Femur (tissue), 1 donor: ENCODE data around the gene C1orf35.

Experiments used
- DNase-seq: peaks from one replicate; pipeline ENCODE4 v3.0.0-alpha.2; 2017

Gene C1orf35

DNA sequence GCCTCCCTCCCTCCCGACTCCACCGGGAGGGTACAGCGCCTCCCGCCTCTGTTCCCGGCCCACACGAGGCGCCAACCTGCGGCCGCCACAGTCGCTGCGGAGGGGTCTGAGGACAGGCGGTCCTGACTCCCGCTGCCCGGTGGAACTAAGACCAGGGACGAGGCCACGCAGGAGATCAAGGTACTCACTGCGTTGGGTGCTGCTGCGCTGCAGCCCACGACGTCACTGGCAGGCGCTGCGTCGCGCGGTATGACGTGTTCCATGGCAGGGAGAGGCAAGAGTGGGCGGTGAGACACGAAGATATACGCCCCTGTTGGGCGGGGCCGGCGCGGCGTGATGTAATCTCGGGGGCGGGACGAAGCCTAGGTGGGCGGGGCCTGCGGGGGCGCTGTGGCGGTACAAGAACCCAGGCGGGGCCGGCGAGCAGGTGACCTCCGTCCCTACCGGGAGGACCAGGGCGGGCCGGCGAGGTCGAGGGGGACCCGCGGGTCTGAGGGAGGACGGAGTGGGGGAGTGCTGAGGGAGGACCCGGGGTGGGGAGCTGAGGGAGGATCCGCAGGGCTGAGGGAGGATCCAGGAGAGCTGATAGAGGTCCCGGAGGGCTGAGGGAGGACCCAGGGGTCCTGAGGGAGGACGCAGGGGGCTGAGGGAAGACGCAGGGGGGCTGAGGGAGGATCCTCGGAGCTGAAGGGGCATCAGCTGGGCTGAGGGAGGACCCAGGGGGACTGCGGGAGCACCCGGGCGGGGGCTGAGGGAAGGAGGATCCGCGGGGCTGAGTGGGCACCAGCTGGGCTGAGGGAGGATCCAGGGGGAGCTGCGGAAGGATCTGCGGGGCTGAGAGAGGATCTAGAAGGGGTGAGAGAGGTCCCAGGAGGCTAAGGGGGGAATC, 6.2 kb upstream of the C1orf35 start, which contains the start of gene MRPL55:
TSS of gene MRPL55 (minus strand) at position 227 of the 889 bp plus-strand sequence. CDS start 1,039 bp downstream, outside the sequence.
- DNase-seq = peak; percentile 99

DNA sequence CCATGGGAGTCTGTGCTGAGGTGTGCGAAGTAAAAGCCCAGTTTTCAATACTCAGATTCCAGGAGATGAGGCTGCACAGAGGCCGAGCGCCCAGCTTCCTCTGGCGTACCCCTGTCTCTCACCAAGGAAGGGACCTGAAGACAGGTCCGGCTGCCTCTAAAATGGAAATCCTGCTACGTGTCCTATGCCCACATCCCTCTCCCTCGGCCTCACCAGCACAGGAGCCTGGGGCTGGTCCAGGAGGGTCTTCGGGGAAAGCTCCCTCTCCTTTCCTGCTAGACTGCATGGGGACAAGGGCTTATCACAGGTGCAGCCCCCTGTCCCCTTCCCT, 5.6 kb upstream of the C1orf35 start:
- no peak for DNase-seq

DNA sequence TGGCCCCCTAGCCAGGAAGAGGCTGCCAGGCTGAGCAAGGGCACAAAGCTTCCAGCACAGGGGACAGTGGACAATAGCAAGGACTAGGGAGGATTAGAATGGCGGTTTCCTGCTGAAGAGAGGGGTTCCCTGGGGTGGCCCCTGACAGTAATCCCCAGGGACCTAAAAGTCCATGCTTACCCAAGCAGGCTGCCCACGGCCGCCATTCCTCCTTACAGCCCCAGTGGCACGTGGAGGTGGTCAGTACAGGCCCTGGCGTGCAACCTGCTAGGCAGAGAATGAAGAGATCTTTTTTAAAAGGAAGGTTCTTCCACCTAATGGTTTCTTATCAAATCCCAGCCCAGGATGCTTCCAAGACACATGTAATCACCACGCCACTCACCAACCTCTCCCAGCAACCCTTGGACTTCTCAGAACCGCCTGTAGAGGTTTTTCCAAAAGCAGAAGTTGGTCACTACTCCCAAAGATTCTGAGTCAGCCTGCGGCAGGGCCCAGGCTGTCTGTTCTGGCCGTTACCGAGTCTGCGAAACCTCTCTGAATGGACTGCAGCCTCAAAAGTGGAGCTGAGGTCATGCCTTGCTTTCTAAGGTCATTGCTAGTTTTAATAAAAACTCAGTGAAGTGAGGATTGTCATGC, 5.0 kb upstream of the C1orf35 start:
- DNase-seq = no peak

DNA sequence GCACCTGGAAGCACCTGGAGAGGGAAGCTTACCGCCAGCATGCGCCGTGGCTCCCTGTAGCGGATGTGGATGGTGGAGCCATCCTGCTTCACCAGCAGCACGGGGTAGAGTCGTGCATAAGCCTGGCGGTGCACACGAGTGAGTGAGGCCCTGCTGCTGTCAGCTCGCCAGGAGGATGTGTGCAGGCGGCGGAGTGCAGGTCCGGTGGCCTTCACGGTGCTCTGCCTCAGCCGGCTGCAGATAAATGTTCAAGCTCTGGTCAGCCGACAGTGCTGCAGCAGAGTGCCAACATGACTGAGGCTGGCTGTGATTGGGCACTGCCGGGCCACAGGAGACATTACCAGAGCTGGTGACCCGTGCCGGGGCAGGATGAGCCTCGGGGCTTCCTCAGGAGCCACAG, 4.5 kb upstream of the C1orf35 start:
- DNase-seq = no peak

DNA sequence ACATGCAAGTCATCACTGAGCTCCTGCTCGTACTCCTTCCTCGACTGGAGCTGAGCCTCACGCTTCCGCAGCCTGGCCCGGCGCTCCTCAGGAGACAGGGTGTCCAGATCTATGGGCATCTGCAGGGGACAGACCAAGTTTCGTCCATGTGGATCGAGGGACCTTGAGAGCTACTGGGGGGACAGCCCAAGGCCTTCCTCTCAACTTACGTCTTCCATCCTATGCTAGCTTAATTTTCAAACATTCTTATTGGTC, 3.6 kb upstream of the C1orf35 start:
- no peak for DNase-seq

DNA sequence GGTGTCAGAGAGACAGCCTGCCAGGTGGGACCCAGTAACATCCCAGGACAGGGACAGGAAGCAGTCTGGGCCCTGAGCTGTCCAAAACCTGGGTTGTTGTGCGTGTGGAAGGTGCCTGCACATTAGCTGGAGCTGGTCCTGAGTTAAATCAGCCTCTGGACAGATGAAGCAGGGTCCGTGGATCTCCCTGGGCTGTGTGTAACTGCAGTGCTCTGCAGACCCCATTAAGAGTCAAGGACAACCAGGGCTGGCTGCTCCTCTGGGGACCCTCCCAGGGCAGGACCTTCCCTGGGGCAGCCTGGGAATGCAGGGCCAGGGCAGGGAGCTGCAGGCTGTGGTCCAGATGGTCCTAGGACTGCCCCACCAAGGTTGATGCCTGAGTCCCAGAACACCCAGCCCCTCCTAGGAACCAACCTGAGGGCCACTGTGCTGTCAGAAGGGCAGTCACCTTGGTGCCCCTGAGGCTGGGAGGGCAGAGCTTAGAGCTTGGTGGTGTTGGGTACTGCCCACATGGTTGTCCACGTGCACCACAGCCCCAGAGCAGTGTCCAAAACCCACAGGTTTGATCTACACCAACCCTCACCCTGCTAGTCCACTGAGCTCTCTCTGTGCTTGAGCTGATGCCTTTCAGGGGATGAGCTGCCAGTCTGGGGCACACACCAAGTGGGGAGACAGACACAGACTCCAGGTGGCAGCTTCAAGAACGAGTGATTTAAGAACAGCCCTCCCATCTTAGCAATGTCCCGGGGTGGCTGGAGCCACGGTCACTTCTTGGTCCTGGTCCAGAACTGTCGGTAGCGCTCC, 3.1 kb upstream of the C1orf35 start:
- no peak for DNase-seq

DNA sequence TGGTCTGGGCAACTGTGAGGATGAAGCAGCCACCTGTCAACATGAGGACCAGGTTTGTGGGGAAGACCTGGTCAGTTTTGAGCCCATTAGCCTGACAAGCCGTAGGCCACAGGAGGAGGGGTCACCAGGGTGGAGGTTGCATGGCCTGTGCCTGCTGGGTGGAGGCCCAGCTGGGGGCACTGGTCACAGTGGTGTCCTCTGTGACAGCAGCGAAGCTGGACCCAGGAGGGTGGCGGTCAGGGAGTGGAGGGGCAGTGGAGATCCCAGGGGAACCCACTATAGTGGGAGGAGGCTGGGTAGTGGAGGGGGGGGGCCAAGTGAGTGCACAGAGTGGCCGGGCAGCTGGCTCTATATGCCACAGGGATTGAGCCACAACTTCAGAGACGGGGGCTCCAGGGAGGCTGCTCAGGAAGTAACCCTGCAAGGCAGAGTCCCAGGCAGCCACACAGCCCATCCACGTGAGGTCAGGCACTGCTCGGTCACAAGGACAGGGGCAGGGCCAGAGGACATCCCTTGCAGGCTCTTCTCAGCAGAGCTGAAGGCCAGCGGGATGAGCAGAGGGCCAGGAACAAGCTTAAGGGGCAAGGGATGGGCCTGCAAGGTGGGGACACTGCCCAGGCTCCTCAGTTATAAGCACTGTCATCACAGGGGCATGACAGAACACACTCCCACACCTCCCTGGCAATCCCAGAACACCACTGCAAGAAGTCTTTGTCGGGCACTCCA, 2.3 kb upstream of the C1orf35 start:
- no peak for DNase-seq

DNA sequence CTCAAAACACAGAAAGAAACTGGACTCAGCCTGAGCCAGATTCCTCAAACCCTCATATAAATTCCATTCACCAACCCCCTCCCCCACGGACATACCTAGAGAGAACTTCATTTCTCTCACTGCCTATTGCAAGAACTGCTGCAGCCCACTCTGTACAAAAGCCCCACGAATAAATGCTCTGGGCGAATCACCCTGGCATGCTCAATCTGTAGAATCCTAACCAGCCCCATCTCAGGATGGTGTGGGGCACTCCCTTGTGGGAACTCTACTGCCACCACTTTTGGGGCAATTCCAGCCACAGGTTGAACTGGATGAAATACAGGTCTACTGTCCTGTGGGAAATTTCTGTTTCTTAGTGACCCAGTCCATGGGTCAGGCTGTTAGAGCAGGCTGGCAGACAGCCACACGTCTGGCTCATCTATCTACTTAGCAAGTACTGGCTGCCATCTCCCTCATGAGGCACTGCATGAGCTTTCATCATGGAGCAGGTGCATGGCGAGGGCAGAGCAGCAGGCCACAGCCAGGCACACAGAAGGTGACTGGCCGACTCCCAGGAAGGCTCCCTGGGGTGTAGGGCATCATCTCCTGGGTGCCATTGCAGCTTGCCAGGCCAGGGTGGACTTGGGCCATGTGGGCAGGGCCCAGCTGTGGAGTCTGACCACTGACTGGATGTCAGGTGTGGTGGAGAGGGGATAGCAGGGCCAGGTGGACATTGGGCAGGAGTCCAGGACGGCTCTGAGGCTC, 1.6 kb upstream of the C1orf35 start:
- peak; percentile 30 for DNase-seq

DNA sequence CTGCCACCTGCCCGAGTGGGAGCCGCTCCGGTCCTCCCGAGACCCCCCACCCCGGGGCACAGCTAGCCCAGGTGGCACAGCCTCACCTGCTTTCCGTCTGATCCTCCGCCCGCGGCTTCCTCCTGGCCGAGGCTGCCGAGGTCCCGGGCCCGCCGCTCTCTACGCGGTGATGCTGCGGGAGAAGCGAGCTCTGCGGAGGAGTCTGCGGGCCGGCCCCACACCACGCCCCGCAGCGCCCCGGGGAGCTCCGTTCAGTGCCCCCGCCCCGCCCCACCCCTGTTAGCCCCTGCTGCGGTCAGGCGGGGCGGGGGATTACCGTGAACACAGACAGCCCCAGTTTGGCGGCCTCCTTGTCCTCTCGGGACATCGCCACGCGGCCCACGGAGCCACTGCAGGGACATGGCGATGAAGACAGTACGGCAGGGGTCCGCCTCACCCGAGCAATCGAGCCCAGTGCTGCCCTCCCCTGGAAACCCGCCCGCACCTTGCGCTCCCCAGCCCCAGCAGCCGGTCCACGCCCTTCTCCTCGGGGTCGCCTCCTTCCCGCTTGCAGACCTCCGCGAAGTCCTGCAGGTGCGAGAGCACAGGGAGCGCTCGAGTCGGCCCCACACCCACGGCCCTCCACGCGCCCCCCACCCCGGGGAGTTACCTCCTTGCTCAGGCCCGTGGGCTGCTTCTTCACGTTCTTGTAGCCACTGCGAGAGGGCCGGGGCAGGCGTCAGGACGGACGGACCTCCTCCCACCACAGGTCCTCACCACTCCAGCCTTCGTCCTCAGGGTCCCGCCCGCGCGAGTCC, 933 bp downstream of the C1orf35 start:
- DNase-seq = peak; percentile 61

DNA sequence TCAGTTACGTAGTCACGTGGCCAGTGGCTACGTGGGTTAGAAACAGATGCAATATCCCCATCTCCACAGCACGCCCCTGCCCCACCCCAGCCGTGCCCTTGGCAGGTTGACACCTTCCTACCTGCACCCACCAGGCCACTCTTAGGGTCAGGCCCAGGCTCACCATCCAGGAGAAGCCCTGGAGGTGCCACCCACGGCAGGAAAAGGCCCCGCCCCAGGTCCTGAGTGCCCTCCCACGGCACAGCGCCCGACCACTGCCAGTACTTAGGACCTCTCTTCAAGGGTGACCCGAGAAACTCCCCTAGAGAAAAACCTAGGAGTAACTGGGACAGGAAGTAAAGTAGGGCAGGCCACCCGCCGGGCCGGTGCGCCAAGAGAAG, 1.5 kb downstream of the C1orf35 start:
- peak; percentile 24 for DNase-seq

DNA sequence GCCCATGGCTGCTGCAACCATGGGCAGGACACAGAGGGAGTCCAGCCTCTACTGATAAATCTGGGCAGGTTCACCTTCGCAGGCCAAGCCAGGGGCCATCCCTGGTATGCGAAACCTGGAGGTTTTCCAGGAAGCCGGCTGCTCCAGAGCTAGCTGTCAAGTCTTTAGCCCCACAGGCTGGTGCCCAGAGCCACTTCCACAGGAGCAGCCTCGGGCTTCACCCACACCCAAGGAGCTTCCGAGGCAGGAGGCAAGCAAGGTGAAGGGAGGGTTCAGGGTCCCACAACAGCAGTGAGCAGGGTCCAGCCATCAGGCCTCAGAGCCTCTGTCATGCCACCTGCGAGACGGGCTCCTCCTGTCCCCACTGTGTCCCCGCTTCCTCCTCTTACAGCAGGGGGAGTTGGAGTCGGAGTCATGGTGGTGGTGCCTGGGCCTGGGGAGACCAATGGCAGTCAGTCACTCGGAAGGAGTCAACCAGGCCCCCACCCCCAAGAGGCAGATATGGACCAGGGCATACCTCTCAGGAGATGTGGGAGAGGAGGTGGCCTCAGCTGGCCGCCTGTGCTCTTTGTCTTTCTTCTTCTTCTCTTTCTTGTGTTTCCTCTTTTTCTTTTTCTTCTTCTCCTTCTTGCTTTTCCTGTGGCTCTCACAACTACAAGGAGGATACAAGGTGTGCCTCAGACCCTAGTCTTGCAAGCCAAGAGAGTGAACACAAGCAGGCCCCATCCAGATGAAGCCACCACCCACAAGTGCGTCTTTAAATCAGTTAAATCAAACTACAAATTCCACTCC, 2.1 kb downstream of the C1orf35 start:
- DNase-seq = no peak

DNA sequence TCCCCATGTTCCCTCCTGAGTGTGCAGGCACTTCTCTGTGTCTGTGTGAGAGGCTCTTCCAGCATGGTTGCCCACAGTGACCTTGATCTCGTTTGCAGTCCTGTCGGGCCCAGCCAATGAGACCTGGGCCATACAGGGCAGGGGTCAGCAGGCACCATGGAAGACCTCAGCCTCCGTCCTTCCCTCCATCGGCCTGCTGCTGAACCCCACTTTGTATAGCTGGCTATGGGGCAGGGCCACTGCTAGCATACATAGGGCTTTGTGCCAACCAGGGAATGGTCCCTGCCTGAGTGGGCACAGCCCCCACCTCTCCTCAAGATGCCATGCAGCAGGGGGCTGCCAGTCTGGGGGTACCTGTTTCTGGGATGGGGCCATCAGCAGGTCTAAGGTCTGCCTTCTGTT, 3.8 kb downstream of the C1orf35 start:
- no peak for DNase-seq

DNA sequence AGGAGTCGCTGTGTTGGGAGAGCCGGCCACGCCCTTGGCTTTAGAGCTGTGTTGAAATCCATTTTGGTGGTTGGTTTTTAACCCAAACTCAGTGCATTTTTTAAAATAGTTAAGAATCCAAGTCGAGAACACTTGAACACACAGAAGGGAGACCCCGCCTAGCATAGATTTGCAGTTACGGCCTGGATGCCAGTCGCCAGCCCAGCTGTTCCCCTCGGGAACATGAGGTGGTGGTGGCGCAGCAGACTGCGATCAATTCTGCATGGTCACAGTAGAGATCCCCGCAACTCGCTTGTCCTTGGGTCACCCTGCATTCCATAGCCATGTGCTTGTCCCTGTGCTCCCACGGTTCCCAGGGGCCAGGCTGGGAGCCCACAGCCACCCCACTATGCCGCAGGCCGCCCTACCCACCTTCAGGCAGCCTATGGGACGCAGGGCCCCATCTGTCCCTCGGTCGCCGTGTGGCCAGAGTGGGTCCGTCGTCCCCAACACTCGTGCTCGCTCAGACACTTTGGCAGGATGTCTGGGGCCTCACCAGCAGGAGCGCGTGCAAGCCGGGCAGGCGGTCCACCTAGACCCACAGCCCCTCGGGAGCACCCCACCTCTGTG, 4.7 kb downstream of the C1orf35 start:
- no peak for DNase-seq

DNA sequence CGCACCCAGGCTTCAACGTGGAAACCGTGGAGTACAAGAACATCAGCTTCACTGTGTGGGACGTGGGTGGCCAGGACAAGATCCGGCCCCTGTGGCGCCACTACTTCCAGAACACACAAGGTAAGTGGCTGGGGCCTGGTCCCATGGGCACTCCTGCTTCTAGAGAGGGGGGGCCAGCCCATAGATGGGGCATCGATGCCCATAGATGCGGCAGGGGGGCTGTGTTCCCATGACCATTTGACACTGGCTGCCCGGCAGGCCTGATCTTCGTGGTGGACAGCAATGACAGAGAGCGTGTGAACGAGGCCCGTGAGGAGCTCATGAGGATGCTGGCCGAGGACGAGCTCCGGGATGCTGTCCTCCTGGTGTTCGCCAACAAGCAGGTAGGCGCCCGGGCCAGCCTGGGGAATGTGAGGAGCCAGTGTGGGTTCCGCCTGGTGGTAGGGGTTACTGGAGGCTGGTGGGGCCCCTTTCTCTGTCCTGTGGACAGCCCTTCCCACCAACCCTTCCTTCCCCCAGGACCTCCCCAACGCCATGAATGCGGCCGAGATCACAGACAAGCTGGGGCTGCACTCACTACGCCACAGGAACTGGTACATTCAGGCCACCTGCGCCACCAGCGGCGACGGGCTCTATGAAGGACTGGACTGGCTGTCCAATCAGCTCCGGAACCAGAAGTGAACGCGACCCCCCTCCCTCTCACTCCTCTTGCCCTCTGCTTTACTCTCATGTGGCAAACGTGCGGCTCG, 5.6 kb downstream of the C1orf35 start:
- no peak for DNase-seq

DNA sequence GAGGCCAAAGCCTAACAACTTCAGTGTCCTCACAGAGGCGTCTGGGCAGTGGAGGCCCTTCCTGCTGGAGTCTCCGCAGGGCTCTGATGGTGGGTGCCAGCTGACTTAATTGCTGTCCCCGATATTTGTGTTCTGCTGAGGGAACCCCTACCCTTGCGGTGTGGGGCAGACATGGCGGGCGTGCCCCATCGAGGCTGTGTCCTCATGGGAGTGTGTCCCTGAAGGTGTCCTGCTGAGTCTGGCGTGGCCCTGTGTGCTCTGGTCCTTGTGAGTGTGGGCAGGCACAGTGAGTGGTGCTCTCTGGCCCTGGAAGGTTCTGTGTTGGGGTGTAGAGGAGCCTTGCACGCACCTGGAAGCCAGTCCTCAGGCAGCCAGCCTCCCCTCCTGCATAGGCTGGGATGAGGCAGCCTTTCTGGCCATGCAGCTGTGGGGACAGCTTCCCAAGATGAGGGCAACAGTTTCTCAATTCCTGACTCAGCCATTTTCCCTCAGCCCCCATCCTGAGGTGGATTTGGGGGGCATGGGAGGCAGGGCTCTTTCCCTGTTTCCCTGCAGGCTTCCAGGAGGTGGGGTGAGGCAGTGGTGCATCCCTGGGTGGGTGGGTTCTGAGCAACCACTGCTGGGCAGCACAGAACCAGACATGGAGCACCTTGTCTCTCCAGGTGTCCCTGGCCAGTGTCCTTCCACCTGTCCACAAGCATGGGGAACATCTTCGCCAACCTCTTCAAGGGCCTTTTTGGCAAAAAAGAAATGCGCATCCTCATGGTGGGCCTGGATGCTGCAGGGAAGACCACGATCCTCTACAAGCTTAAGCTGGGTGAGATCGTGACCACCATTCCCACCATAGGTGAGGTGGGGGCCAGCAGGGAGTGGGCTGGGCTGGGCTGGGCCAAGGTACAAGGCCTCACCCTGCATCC, 6.5 kb downstream of the C1orf35 start:
- no peak for DNase-seq

DNA sequence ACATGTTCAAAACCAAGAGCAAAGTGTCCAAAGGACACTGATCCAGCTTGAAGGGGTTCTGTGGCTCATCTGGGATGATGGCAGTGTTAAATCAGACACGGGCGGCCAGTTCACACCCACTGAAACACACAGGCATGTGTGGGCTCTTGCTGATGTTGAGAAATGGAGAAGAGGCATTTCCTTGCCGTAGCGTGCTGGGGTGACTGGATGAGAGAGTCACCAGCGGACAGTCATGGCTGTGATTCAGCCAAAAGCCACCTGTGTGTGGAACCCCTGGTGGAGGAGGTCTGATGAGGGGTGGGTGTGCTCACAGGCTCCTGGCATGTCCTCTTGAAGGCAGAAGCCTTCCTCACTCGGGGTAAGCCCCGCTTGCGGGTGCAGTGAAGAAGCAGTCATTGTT, 7.2 kb downstream of the C1orf35 start:
- peak; percentile 13 for DNase-seq

DNA sequence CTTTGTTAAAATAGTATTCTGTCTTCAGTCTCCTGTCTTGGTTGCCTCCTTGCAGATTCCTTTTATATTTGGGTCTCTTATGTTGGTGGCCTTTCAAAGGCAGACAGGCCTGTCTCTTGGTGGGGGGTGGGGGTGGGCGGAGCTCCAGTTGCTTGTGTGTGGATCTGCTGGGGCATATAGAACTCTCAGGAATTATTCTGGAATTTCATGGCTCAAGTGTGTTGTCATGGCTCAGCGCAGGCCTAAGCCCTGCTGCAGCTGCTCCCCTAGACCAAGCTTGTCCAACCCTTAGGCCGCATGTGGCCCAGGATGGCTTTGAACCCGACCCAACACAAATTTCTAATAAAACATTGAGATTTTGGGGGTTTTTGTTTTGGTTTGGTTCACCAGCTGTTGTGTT, 8.0 kb downstream of the C1orf35 start:
- DNase-seq = peak; percentile 18

DNA sequence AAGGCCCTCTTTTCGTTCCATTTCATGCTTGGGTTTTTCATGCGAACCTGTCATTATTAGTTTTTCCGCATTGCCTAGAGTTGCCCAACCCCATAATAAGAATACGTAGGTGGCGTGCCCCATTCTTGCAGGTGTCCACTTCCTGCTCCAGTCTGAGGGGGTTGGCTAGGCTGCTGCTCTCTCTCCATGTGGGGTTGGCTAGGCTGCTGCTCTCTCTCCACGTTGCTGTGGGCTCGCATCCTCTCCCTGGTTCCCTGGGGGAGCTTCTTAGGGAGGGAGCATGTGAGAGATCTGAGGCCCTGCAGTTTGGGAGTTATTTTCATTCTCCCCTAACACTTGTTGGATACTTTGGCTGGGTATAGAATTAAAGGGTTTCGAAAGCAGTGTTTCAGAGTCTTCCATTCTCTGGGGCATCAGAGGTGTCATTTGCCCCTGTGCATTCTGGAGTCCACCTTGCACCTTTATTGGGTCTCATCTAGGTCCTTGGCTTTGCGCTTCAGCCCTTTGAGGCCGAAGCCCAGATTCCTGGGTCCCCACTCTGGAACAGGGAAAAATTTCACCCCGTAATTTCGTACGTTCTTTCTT, 8.6 kb downstream of the C1orf35 start:
- peak; percentile 10 for DNase-seq
